ENCODE measurements around the gene ZNF844.

ZNF844 gene

GRCh38 chr19:12093777-12094176 is 29.2 kb downstream of the ZNF844 start:
- no peak overlapping the region for H3K27ac ChIP-seq (ENCODE audit: extremely low read depth, low read depth, low read length)
- ChIA-PET POLR2A (no interaction called here), CTCF (no interaction called here)
- no peaks in the 10 kb centered on the region for H3K4me1 ChIP-seq (ENCODE audit: control insufficient read depth, insufficient read depth, low read length)
- H3K9me3 ChIP-seq (ENCODE audit: control insufficient read depth, insufficient read depth, low read depth, low read length): no peaks in the 10 kb centered on the region
- no peak for TF ChIP-seq ZNF76 (tag by site-specific recombination; IDR thresholded peaks at IDR 0.05; ENCODE audit: borderline replicate concordance, low read depth)
- no peak for TF ChIP-seq ZNF157 (tag by site-specific recombination; IDR thresholded peaks at IDR 0.05)
- no peak for TF ChIP-seq GLI2 (tag by site-specific recombination; IDR thresholded peaks at IDR 0.05; ENCODE audit: borderline replicate concordance, low read depth)
- no peak for TF ChIP-seq REPIN1 (tag by site-specific recombination; IDR thresholded peaks at IDR 0.05; ENCODE audit: low read depth)
- TF ChIP-seq ZNF529 (tag by site-specific recombination; IDR thresholded peaks at IDR 0.05; ENCODE audit: insufficient replicate concordance): no peak
- TF ChIP-seq, protein P1, sequence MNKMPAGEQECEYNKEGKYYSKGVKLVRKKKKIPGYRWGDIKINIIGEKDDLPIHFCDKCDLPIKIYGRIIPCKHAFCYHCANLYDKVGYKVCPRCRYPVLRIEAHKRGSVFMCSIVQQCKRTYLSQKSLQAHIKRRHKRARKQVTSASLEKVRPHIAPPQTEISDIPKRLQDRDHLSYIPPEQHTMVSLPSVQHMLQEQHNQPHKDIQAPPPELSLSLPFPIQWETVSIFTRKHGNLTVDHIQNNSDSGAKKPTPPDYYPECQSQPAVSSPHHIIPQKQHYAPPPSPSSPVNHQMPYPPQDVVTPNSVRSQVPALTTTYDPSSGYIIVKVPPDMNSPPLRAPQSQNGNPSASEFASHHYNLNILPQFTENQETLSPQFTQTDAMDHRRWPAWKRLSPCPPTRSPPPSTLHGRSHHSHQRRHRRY (tag by site-specific recombination; IDR thresholded peaks at IDR 0.05): no peak
- no peak for TF ChIP-seq RBAK (tag by site-specific recombination; IDR thresholded peaks at IDR 0.05)
- no peak for TF ChIP-seq ZNF121 (tag by site-specific recombination; IDR thresholded peaks at IDR 0.05)
- TF ChIP-seq ZNF341 (tag by site-specific recombination; IDR thresholded peaks at IDR 0.05; ENCODE audit: low read depth): no peak
- TF ChIP-seq, protein P2, sequence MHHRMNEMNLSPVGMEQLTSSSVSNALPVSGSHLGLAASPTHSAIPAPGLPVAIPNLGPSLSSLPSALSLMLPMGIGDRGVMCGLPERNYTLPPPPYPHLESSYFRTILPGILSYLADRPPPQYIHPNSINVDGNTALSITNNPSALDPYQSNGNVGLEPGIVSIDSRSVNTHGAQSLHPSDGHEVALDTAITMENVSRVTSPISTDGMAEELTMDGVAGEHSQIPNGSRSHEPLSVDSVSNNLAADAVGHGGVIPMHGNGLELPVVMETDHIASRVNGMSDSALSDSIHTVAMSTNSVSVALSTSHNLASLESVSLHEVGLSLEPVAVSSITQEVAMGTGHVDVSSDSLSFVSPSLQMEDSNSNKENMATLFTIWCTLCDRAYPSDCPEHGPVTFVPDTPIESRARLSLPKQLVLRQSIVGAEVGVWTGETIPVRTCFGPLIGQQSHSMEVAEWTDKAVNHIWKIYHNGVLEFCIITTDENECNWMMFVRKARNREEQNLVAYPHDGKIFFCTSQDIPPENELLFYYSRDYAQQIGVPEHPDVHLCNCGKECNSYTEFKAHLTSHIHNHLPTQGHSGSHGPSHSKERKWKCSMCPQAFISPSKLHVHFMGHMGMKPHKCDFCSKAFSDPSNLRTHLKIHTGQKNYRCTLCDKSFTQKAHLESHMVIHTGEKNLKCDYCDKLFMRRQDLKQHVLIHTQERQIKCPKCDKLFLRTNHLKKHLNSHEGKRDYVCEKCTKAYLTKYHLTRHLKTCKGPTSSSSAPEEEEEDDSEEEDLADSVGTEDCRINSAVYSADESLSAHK (tag by site-specific recombination; IDR thresholded peaks at IDR 0.05): no peak
- no peak for TF ChIP-seq ZSCAN23 (tag by site-specific recombination; IDR thresholded peaks at IDR 0.05)
- no peak for TF ChIP-seq KLF16 (tag by site-specific recombination; IDR thresholded peaks at IDR 0.05)
- TF ChIP-seq, protein P3, sequence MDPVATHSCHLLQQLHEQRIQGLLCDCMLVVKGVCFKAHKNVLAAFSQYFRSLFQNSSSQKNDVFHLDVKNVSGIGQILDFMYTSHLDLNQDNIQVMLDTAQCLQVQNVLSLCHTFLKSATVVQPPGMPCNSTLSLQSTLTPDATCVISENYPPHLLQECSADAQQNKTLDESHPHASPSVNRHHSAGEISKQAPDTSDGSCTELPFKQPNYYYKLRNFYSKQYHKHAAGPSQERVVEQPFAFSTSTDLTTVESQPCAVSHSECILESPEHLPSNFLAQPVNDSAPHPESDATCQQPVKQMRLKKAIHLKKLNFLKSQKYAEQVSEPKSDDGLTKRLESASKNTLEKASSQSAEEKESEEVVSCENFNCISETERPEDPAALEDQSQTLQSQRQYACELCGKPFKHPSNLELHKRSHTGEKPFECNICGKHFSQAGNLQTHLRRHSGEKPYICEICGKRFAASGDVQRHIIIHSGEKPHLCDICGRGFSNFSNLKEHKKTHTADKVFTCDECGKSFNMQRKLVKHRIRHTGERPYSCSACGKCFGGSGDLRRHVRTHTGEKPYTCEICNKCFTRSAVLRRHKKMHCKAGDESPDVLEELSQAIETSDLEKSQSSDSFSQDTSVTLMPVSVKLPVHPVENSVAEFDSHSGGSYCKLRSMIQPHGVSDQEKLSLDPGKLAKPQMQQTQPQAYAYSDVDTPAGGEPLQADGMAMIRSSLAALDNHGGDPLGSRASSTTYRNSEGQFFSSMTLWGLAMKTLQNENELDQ (tag by site-specific recombination; IDR thresholded peaks at IDR 0.05; ENCODE audit: low read depth): no peak
- TF ChIP-seq ZNF560 (tag by site-specific recombination; IDR thresholded peaks at IDR 0.05; ENCODE audit: borderline replicate concordance): no peak
- TF ChIP-seq ZNF10 (tag by site-specific recombination; IDR thresholded peaks at IDR 0.05): no peak
- no peak for TF ChIP-seq ZNF791 (tag by site-specific recombination; IDR thresholded peaks at IDR 0.05)
- TF ChIP-seq, protein P4, sequence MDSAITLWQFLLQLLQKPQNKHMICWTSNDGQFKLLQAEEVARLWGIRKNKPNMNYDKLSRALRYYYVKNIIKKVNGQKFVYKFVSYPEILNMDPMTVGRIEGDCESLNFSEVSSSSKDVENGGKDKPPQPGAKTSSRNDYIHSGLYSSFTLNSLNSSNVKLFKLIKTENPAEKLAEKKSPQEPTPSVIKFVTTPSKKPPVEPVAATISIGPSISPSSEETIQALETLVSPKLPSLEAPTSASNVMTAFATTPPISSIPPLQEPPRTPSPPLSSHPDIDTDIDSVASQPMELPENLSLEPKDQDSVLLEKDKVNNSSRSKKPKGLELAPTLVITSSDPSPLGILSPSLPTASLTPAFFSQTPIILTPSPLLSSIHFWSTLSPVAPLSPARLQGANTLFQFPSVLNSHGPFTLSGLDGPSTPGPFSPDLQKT (IDR thresholded peaks at IDR 0.05; ENCODE audit: borderline replicate concordance, low read depth, low read length): no peak
- TF ChIP-seq AEBP2 (tag by site-specific recombination; IDR thresholded peaks at IDR 0.05; ENCODE audit: borderline replicate concordance): no peak
- no peak for TF ChIP-seq ZNF132 (tag by site-specific recombination; IDR thresholded peaks at IDR 0.05; ENCODE audit: borderline replicate concordance)
- no peak overlapping the region for H3K4me3 ChIP-seq (ENCODE audit: low read depth, low read length)
- H3K36me3 ChIP-seq (ENCODE audit: control insufficient read depth in 2 of 2, insufficient read depth in 1 of 2, low read length in 2 of 2): no peaks in the 10 kb centered on the region
